A673 (cell line): ENCODE results near the gene AKAP8. TPM values are rescaled to one million over a fixed set of nuclear protein-coding genes. Genes with fewer than 3 reads are reported as not detected.

Experiments
- Bru-seq: library from RNA; stranded (reverse); fragments of 400-500 nt; gene quantifications from one replicate; lab custom pipeline; 2021; lab: Mats Ljungman, UMichigan
- BruChase-seq, 2 experiments: library from RNA; stranded (reverse); fragments of 400-500 nt; gene quantifications; one replicate each; lab custom pipeline; 2021; lab: Mats Ljungman, UMichigan
- BruUV-seq: library from RNA; stranded (reverse); fragments of 400-500 nt; replicated peaks from 2 replicates; lab custom pipeline; 2021; lab: Mats Ljungman, UMichigan
- CTCF ChIA-PET: fragments of 300-600 bp; sonication (Branson Sonifier 250); formaldehyde crosslinking; loops from one replicate; lab custom pipeline; 2022; ENCODE audit warnings: antibody characterized with exemption; lab: Charles Lee
- POLR2A ChIA-PET: fragments of 300-600 bp; sonication (Branson Sonifier 250); formaldehyde crosslinking; loops from one replicate; lab custom pipeline; 2022; ENCODE audit warnings: antibody characterized with exemption; ENCODE audit not compliant: low non-redundant PET; lab: Charles Lee
- DNase-seq: peaks from one replicate; pipeline ENCODE4 v3.0.0-alpha.2; 2015; ENCODE audit warnings: low spot score
- H3K27ac ChIP-seq: fragments of 200-600 bp; sonication (generic); 2 replicates; pipeline ENCODE4 v1.5.1; 2016; ENCODE audit warnings: mixed run types, low read depth, mild to moderate bottlenecking, mixed read lengths, antibody characterized with exemption, low read length; ENCODE audit not compliant: poor library complexity, severe bottlenecking
- H3K27me3 ChIP-seq: fragments of 200-600 bp; sonication (generic); replicated peaks from 2 replicates; pipeline ENCODE4 v1.6.1; 2017; ENCODE audit warnings: mixed run types, low read depth, mild to moderate bottlenecking, mixed read lengths, antibody characterized with exemption, low read length; ENCODE audit not compliant: insufficient read depth, poor library complexity
- H3K36me3 ChIP-seq: fragments of 200-600 bp; sonication (generic); 2 replicates; pipeline ENCODE4 v1.6.1; 2016; ENCODE audit warnings: mixed run types, mild to moderate bottlenecking, mixed read lengths, antibody characterized with exemption, low read length; ENCODE audit not compliant: insufficient read depth, poor library complexity, severe bottlenecking
- H3K4me1 ChIP-seq: fragments of 200-600 bp; sonication (generic); 2 replicates; pipeline ENCODE4 v1.6.1; 2017; ENCODE audit warnings: mixed run types, mild to moderate bottlenecking, mixed read lengths, antibody characterized with exemption, low read length; ENCODE audit not compliant: insufficient read depth, poor library complexity, severe bottlenecking
- H3K4me3 ChIP-seq: fragments of 200-600 bp; sonication (generic); 2 replicates; pipeline ENCODE4 v1.5.1; 2016; ENCODE audit warnings: low read depth, mixed run types, mild to moderate bottlenecking, mixed read lengths, low read length; ENCODE audit not compliant: poor library complexity, severe bottlenecking
- H3K9me3 ChIP-seq: fragments of 200-600 bp; sonication (generic); 2 replicates; pipeline ENCODE4 v1.6.1; 2016; ENCODE audit warnings: mixed run types, low read depth, mild to moderate bottlenecking, mixed read lengths, antibody characterized with exemption, low read length; ENCODE audit not compliant: poor library complexity, severe bottlenecking
- CTCF ChIP-seq: fragments of 300-800, 200-600 bp; sonication (generic); conservative IDR thresholded peaks from 2 replicates; pipeline ENCODE4 v1.5.1; 2017; ENCODE audit warnings: low read depth, mild to moderate bottlenecking, antibody characterized with exemption, low read length, moderate library complexity, mixed read lengths
- EZH2 ChIP-seq: fragments of 200-600 bp; sonication (generic); IDR thresholded peaks from 2 replicates; pipeline ENCODE4 v1.6.1; 2017; ENCODE audit warnings: borderline replicate concordance, low read depth, mild to moderate bottlenecking, mixed read lengths, antibody characterized with exemption, low read length; ENCODE audit not compliant: poor library complexity, severe bottlenecking
- intact Hi-C: fragments of 100-400 bp; cut with micrococcal nuclease; formaldehyde crosslinking; loops from one replicate; pipeline ENCODE4 v1.10.0; 2022; ENCODE audit not compliant: unreplicated experiment
- long read RNA-seq: library from polyadenylated mRNA; stranded (forward); transcript quantifications from one replicate; pipeline ENCODE4 v2.0.0, GENCODE V29; 2022
- total RNA-seq: library from RNA; stranded (reverse); gene quantifications from 2 replicates; pipeline ENCODE4 v1.2.3, GENCODE V29; 2021

AKAP8 gene
- 46.8 and 48.4 TPM in 2 replicates for total RNA-seq
- percentile 73 among the genes with signal in this experiment for Bru-seq, nascent RNA
- percentile 82 among the genes with signal in this experiment for BruChase-seq, experiment 1, labeled RNA remaining after a 2-hour chase
- BruChase-seq, experiment 2, labeled RNA remaining after a 6-hour chase, result percentile 82 among the genes with signal in this experiment
- long read RNA-seq, transcript AKAP8-201 (14 exons, 3,670 nt), result major isoform, 50 of 91 reads
- long read RNA-seq, partial matches to known transcripts, result 13 of 91 reads
- long read RNA-seq, other reads (novel, unspliced or antisense), result 28 of 91 reads

DNA sequence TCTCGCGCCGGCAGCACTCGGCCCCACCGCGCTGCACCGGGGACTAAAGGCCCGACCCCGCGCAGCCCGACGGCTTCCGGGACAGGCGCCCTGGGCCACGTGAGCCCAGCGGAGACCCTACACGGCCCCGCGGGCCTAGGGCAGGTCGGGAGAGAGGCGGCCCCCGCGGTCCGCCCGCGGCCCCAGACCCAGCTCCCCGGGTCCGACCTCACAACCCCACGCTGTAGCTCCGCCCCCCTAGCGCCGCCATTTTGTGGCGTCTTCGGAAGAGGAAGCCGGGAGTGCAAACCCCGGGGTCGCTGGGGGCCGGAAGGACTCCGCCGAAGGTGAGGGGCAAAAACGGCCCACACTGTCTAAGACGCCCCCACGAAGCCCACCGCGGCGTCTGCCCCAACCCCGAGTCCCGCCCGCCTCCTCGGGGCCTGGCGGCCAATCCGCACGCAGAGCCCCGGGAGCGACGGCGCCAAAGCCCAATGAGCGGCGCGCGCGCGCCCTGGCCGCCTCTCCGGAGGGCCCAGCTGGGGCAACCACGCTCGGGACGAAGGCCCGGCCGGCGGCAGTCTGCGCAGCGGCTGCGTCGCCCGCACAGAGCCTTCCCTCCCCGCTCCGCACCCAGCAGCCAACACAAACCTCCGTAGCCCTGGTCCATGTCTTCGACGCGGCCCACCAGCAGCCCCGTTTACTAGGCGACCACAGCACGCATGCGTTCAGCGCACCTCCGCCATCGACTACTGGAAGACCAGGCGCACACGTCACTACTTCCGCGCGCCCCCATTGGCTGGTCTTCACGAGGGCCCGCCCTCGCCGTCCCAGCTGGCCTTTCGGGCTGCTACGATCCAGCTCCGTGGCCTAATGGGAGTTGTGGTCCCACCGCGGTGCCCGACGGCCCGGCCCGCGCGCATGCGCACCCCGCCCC lies at the start of gene AKAP8:
Gene AKAP8, minus strand, starts transcription at position 705 of the 916 bp plus-strand sequence. Its CDS starts 56 bp downstream, at position 649.
- H3K27me3 ChIP-seq, result no peaks in the 10 kb centered on the region
- DNase-seq, result peak; percentile 99
- ChIA-PET POLR2A (interaction anchor here (0.7 to 0.9 kb wide), 2 partner anchors 34 to 99 kb away, joined by 3 read pairs; no protein-coding TSS in a partner anchor), CTCF (interaction anchor here (0.6 to 1.7 kb wide), 5 partner anchors 40 to 1523 kb away, joined by 3 to 23 read pairs (median 4); partner anchors contain the start of gene AKAP8L)
- peak within 1 kb of the TSS; percentile 80 for H3K4me3 ChIP-seq
- TSS peak; percentile 30 for BruUV-seq
- TF ChIP-seq EZH2 (no peak), CTCF (no peak)
- peaks cover 13% of the 10 kb centered on the region for H3K36me3 ChIP-seq
- intact Hi-C loops, result loop anchor here (2.0 kb wide), 1 partner anchor 177 kb away; no protein-coding TSS in a partner anchor
- H3K9me3 ChIP-seq, result no peaks in the 10 kb centered on the region
- peaks cover 11% of the 10 kb centered on the region for H3K4me1 ChIP-seq
- peak within 1 kb of the TSS; percentile 99 for H3K27ac ChIP-seq

GRCh38 chr19:15427991-15428471 lies 48.4 kb upstream of the AKAP8 start:
- DNase-seq, result no peak
- POLR2A ChIA-PET, result no interaction called here
- CTCF ChIA-PET, result no interaction called here
- Histone ChIP-seq H3K27ac (no peak overlapping the region), H3K27me3 (no peaks in the 10 kb centered on the region), H3K4me1 (peaks cover 10% of the 10 kb centered on the region), H3K9me3 (peaks cover 9% of the 10 kb centered on the region), H3K36me3 (peaks cover 62% of the 10 kb centered on the region), H3K4me3 (no peak overlapping the region)
- TF ChIP-seq CTCF (no peak), EZH2 (no peak)
- no TSS peak for BruUV-seq
- intact Hi-C loops, result no loop called here

- Histone ChIP-seq H3K27me3 (no peaks in the 10 kb centered on the region), H3K27ac (no peak overlapping the region), H3K9me3 (peaks cover 10% of the 10 kb centered on the region), H3K4me1 (peaks cover 10% of the 10 kb centered on the region), H3K36me3 (peaks cover 69% of the 10 kb centered on the region), H3K4me3 (no peak overlapping the region)
- BruUV-seq, result no TSS peak
- DNase-seq, result no peak
- intact Hi-C loops, result no loop called here
- ChIA-PET POLR2A (no interaction called here), CTCF (no interaction called here)
- TF ChIP-seq EZH2, result no peak
- TF ChIP-seq CTCF, result no peak
Observed at GRCh38 chr19:15427350-15427700, 47.7 kb upstream of the AKAP8 start.
